Adrenal gland (tissue), 5 donors: ENCODE measurements around the gene RAD51C.

Source experiments
- POLR2A ChIP-seq, 2 donors: fragments of 450-650 bp; IDR thresholded peaks; one replicate each; pipeline ENCODE4 v1.6.1; 2017; ENCODE audit warnings: antibody characterized with exemption in 2 of 2, mild to moderate bottlenecking in 2 of 2, moderate library complexity in 1 of 2
- TF ChIP-seq, protein P1 (sequence below), 6 experiments: fragments of 450-650 bp in 4 of 6; fragments of 200-600 bp in 2 of 6; sonication (generic) in 1 of 6; IDR thresholded peaks; 1 replicate in 5 of 6; 2 replicates in 1 of 6; pipeline versions ENCODE4 v1.5.1 to v1.8.0; 2016 to 2021; ENCODE audit warnings: antibody characterized with exemption in 6 of 6, mild to moderate bottlenecking in 2 of 6, moderate library complexity in 1 of 6
- donor health status: DM: no; HTN: no; CAD: no.

DNA sequence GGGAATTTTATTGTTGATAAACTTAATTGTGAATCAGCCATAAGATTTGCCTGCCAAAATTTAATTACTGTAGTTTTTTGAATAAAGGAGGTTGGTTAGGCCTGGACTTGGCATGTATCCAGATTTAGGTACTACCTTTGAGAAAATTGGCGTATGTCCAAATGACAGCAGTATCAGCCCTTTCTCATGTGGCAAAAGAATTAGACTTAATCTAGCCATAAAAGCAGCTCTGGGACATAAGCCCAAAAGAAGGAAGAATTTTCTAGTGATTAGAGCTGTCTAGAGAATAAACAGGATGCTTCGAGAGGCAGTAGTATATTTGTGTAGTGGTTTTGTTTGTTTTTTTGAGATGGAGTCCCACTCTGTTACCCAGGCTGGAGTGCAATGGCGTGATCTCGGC, 91.0 kb downstream of the RAD51C start:
- TF ChIP-seq, protein P1, sequence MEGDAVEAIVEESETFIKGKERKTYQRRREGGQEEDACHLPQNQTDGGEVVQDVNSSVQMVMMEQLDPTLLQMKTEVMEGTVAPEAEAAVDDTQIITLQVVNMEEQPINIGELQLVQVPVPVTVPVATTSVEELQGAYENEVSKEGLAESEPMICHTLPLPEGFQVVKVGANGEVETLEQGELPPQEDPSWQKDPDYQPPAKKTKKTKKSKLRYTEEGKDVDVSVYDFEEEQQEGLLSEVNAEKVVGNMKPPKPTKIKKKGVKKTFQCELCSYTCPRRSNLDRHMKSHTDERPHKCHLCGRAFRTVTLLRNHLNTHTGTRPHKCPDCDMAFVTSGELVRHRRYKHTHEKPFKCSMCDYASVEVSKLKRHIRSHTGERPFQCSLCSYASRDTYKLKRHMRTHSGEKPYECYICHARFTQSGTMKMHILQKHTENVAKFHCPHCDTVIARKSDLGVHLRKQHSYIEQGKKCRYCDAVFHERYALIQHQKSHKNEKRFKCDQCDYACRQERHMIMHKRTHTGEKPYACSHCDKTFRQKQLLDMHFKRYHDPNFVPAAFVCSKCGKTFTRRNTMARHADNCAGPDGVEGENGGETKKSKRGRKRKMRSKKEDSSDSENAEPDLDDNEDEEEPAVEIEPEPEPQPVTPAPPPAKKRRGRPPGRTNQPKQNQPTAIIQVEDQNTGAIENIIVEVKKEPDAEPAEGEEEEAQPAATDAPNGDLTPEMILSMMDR (IDR thresholded peaks at IDR 0.05) = no peak
- TF ChIP-seq POLR2A (IDR thresholded peaks at IDR 0.05) = no peak
